ENCODE measurements around the gene PLCE1.

The PLCE1 gene

GRCh38 chr10:94014304-94014703, 20.6 kb downstream of the PLCE1 start:
- H3K27ac ChIP-seq, result no peak overlapping the region
- DNase-seq (ENCODE audit: low read depth, low spot score), result no peak

GRCh38 chr10:94016727-94017714, 23.3 kb downstream of the PLCE1 start:
- DNase-seq (ENCODE audit: low read depth, low spot score), result no peak
- H3K27ac ChIP-seq, result no peak overlapping the region

- DNase-seq (ENCODE audit: low read depth, low spot score), result no peak
- H3K27ac ChIP-seq, result no peak overlapping the region
Observed at GRCh38 chr10:94018107-94018506, 24.4 kb downstream of the PLCE1 start.

- no peak for DNase-seq (ENCODE audit: low read depth, low spot score)
Observed at GRCh38 chr10:94023906-94024305, 30.2 kb downstream of the PLCE1 start.

GRCh38 chr10:94024407-94024806, 30.7 kb downstream of the PLCE1 start:
- H3K27ac ChIP-seq, result no peak overlapping the region
- DNase-seq (ENCODE audit: low read depth, low spot score), result no peak

More at GRCh38 chr10:94023906-94024305, 30.2 kb downstream of the PLCE1 start:
- H3K27ac ChIP-seq, result no peak overlapping the region

- no peak overlapping the region for H3K27ac ChIP-seq
- DNase-seq (ENCODE audit: low read depth, low spot score), result no peak
Observed at GRCh38 chr10:94025806-94026205, 32.1 kb downstream of the PLCE1 start.

GRCh38 chr10:94027197-94027596, 33.5 kb downstream of the PLCE1 start:
- no peak for DNase-seq (ENCODE audit: low read depth, low spot score)
- H3K27ac ChIP-seq, result no peak overlapping the region

GRCh38 chr10:94029955-94030354, 36.2 kb downstream of the PLCE1 start:
- H3K27ac ChIP-seq, result no peak overlapping the region
- DNase-seq (ENCODE audit: low read depth, low spot score), result no peak

GRCh38 chr10:94035982-94036765, 42.4 kb downstream of the PLCE1 start:
- DNase-seq (ENCODE audit: low read depth, low spot score), result no peak
- H3K27ac ChIP-seq, result no peak overlapping the region

- no peak overlapping the region for H3K27ac ChIP-seq
- DNase-seq (ENCODE audit: low read depth, low spot score), result no peak
Observed at GRCh38 chr10:94036766-94037033, 43.0 kb downstream of the PLCE1 start.

- DNase-seq (ENCODE audit: low read depth, low spot score), result no peak
- no peak overlapping the region for H3K27ac ChIP-seq
Observed at GRCh38 chr10:94037286-94037685, 43.6 kb downstream of the PLCE1 start.

GRCh38 chr10:94038024-94038423, 44.3 kb downstream of the PLCE1 start:
- DNase-seq (ENCODE audit: low read depth, low spot score), result no peak
- H3K27ac ChIP-seq, result no peak overlapping the region

GRCh38 chr10:94041206-94041605, 47.5 kb downstream of the PLCE1 start:
- DNase-seq (ENCODE audit: low read depth, low spot score), result no peak
- no peak overlapping the region for H3K27ac ChIP-seq

- peak overlapping the region; percentile 58 for H3K27ac ChIP-seq
- DNase-seq (ENCODE audit: low read depth, low spot score), result peak; percentile 43
Observed at GRCh38 chr10:94042001-94042833, 48.5 kb downstream of the PLCE1 start.

- peak overlapping the region; percentile 58 for H3K27ac ChIP-seq
- DNase-seq (ENCODE audit: low read depth, low spot score), result no peak
Observed at GRCh38 chr10:94042834-94043175, 49.1 kb downstream of the PLCE1 start.
